ENCODE results near the gene FOXA3.

FOXA3 gene

DNA sequence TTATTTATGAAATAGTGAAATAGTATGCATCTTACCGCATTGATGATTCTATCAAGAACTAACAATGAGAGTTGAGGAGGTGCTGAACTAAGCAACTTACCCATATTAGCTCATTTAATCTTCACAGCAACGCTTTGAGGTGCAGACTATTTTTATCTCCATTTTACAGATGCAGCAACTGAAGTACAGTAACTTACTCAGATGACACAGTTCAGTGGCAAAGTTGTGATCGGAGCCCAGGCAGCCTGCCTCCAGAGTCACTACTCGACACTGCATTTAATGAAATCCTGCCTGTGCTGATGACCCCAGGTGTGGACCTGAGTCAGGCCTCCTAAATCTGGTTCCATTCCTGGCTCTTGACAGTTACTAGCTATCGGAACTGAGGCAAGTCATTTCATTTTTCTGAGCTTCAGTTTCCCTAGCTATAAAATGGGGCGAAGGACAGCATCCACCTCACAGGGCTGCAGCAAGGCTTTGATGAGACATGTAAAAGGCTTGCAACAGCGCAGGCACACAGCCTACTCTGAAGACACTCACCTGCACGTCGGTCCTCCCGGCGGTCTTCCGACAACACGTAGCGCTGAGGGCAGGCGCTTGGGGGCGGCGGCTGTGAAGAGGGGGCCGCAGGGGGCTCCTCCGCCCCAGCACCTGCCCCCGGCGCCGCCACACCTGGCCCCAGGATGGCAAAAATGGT is 36.8 kb downstream of the FOXA3 start:
- Histone ChIP-seq H3K27me3 (replicated peaks in 2 of 5; ENCODE audit: control insufficient read depth in 4 of 5, insufficient read depth in 5 of 5, low read length in 4 of 5) (no peaks in the 10 kb centered on the region), H3K9me3 (ENCODE audit: control extremely low read depth in 1 of 5, control insufficient read depth in 4 of 5, insufficient read depth in 2 of 5, low read depth in 1 of 5, low read length in 4 of 5) (no peaks in the 10 kb centered on the region), H3K27ac (ENCODE audit: insufficient read depth in 1 of 2, low read depth in 1 of 2, low read length in 2 of 2, poor library complexity in 1 of 2, severe bottlenecking in 2 of 2) (no peak overlapping the region), H3K4me1 (ENCODE audit: control extremely low read depth in 1 of 4, control insufficient read depth in 4 of 4, insufficient read depth in 4 of 4, low read length in 3 of 4) (peaks cover 0 to 20% (median 13%) of the 10 kb centered on the region in 4 experiments), H3K36me3 (ENCODE audit: control insufficient read depth in 4 of 4, insufficient read depth in 4 of 4, low read length in 3 of 4) (peaks cover 0 to 35% (median 20%) of the 10 kb centered on the region in 4 experiments), H3K4me3 (ENCODE audit: control insufficient read depth in 1 of 7, extremely low read depth in 1 of 7, insufficient read depth in 4 of 7, low read depth in 2 of 7, low read length in 6 of 7) (peak overlapping the region in 4 of 7 experiments; percentile 19 to 91 (median 76))
- ChIA-PET CTCF (interaction anchor here (0.8 to 1.4 kb wide), 4 partner anchors 11 to 21 kb away, joined by 3 to 4 read pairs (median 3); no protein-coding TSS in a partner anchor), POLR2A (interaction anchor here (2.5 kb wide), 1 partner anchor 38 kb away, joined by 8 read pairs; the partner anchor contains the start of gene SYMPK)
- no peak for DNase-seq
- WGBS (ENCODE audit: insufficient coverage), result 87% methylated on average over 19 of the region's 22 CpGs

DNA sequence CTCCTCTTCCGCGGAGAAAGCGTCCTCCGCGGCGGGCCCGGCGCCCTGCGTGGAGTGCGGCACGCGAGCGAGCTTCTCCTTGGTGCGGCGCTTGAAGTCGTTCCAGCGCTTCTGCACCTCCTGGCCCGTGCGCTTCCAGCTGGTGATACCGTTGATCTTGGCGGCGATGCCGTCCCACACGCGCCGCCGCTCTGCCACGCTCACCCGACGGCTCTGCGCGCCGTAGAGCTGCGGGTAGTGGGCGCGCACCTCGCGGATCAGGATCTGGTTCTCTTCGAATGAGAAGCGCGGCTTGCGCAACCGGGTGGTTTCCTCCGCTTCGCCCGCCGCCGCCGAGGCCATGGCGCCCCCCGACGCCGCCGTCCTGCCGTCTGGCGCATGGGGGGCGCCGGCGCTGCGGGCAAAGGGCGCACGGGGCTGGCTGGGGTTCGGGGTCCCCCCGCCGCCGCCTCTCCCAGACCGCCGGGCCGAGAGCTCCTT is 37.3 kb downstream of the FOXA3 start:
- Histone ChIP-seq H3K4me3 (ENCODE audit: control insufficient read depth in 1 of 7, extremely low read depth in 1 of 7, insufficient read depth in 4 of 7, low read depth in 2 of 7, low read length in 6 of 7) (peak overlapping the region in 5 of 7 experiments; percentile 19 to 91 (median 74)), H3K9me3 (ENCODE audit: control extremely low read depth in 1 of 5, control insufficient read depth in 4 of 5, insufficient read depth in 2 of 5, low read depth in 1 of 5, low read length in 4 of 5) (no peaks in the 10 kb centered on the region), H3K27ac (ENCODE audit: insufficient read depth in 1 of 2, low read depth in 1 of 2, low read length in 2 of 2, poor library complexity in 1 of 2, severe bottlenecking in 2 of 2) (no peak overlapping the region), H3K36me3 (ENCODE audit: control insufficient read depth in 4 of 4, insufficient read depth in 4 of 4, low read length in 3 of 4) (peaks cover 0 to 32% (median 19%) of the 10 kb centered on the region in 4 experiments), H3K27me3 (replicated peaks in 2 of 5; ENCODE audit: control insufficient read depth in 4 of 5, insufficient read depth in 5 of 5, low read length in 4 of 5) (no peaks in the 10 kb centered on the region), H3K4me1 (ENCODE audit: control extremely low read depth in 1 of 4, control insufficient read depth in 4 of 4, insufficient read depth in 4 of 4, low read length in 3 of 4) (peaks cover 0 to 20% (median 13%) of the 10 kb centered on the region in 4 experiments)
- 14% methylated on average over 40 of the region's 69 CpGs for WGBS (ENCODE audit: insufficient coverage)
- peak; percentile 59 to 85 (median 83) for DNase-seq
- POLR2A ChIA-PET, result interaction anchor here (2.5 kb wide), 1 partner anchor 38 kb away, joined by 8 read pairs; the partner anchor contains the start of gene SYMPK
- CTCF ChIA-PET, result interaction anchor here (0.8 to 1.4 kb wide), 3 partner anchors 18 to 22 kb away, joined by 3 to 4 read pairs (median 3); no protein-coding TSS in a partner anchor

DNA sequence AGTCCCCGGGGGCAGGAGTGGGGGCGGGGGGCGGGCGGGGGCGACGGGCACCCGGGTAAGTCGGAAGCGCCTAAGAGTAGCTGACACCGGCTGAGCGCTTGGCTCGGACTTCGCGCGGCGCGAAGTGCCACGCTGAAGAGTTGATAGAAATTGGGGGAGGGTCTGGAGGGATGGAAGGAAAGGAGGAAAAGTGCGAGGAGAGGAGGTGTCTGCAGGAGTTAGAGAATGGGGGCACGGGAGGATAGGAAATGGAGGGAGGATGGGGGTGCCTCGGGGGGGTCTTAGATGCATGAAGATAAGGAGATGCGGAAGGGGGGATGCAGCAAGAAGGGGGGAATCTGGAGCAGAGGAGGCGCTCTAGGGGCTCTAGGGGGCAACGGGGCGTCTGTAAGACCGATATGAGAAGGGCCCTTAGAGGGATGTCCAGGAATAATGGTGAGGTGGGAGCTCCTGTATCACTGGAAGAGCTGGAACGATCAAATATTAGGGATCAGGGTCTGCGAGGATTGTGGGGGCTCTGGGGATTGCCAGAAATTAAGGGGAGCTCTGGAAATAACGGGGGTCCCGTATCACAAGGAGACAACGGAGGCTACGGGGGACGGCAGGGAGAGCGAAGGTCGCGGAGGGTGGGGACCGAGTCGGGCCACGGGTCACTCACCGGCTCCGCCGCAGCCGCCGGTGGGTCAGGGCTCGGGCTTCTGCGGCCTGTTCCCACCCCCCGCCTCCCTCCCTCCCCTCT is 38.0 kb downstream of the FOXA3 start, which contains the start of gene MYPOP:
Gene MYPOP, minus strand, starts transcription at position 702 of the 739 bp plus-strand sequence. CDS start 840 bp downstream, outside the sequence.
- DNase-seq, result peak in 2 of 3 donors; percentile 44 to 59
- ChIA-PET POLR2A (interaction anchor here (0.5 to 2.5 kb wide), 2 partner anchors 17 to 39 kb away, joined by 3 to 8 read pairs; partner anchors contain the start of gene SYMPK), CTCF (interaction anchor here (0.8 to 1.4 kb wide), 3 partner anchors 18 to 314 kb away, joined by 3 to 4 read pairs (median 3); no protein-coding TSS in a partner anchor)
- H3K36me3 ChIP-seq (ENCODE audit: control insufficient read depth in 4 of 4, insufficient read depth in 4 of 4, low read length in 3 of 4), result peaks cover 0 to 32% (median 18%) of the 10 kb centered on the region in 4 experiments
- peaks cover 0 to 20% (median 13%) of the 10 kb centered on the region in 4 experiments for H3K4me1 ChIP-seq (ENCODE audit: control extremely low read depth in 1 of 4, control insufficient read depth in 4 of 4, insufficient read depth in 4 of 4, low read length in 3 of 4)
- no peaks in the 10 kb centered on the region for H3K9me3 ChIP-seq (ENCODE audit: control extremely low read depth in 1 of 5, control insufficient read depth in 4 of 5, insufficient read depth in 2 of 5, low read depth in 1 of 5, low read length in 4 of 5)
- H3K4me3 ChIP-seq (ENCODE audit: control insufficient read depth in 1 of 7, extremely low read depth in 1 of 7, insufficient read depth in 4 of 7, low read depth in 2 of 7, low read length in 6 of 7), result peak within 1 kb of the TSS; percentile 55 to 91 (median 81)
- H3K27me3 ChIP-seq (replicated peaks in 2 of 5; ENCODE audit: control insufficient read depth in 4 of 5, insufficient read depth in 5 of 5, low read length in 4 of 5), result no peaks in the 10 kb centered on the region
- peak within 1 kb of the TSS in 1 of 2 experiments; percentile 64 for H3K27ac ChIP-seq (ENCODE audit: insufficient read depth in 1 of 2, low read depth in 1 of 2, low read length in 2 of 2, poor library complexity in 1 of 2, severe bottlenecking in 2 of 2)
- WGBS (ENCODE audit: insufficient coverage), result 0% methylated on average over 41 of the region's 47 CpGs

DNA sequence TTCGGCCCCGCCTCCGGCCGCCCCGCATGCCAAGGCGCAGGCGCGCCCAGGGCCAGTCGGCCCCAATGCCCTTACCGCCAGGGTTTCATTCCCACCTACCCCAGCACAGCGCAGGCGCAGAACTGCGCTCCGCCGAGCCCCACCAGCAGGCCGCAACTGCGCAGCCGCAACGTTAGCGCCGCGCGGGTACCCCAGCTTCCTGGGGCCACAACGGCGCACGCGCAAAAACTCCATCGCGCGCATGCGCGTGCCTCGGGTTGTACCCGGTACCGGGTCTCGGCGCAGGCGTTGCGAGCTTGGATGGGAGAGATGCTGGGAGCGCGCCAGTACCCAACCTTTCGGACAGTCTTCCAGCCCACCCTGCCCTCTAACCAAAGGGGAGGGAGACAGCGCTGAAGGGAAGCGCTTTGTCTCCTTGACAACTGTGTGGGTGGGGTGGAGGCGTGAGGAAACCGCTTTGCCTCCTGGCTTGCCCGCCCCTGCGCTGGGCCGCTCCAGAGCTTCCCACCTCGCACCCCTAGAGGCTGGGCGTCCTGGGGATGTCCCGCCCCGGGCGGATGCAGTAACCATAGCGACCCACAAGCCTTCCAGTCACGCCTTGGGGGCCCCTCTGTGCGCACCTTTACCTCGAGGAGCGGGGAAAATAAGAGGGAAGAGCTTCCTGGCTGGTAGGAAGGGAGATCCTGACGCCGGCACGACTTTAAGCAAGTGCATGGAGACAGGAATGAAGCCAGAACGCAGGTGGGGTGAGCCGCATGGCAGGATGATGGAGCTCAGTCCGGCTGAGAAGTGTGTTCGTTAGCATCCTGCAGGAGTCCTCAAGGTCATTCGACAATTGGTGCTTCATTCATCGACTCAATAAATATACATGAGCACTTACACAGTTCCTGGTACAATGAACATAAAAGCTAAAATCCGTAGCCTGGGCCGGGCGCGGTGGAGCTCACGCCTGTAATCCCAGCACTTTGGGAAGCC is 38.8 kb downstream of the FOXA3 start:
- no peaks in the 10 kb centered on the region for H3K9me3 ChIP-seq (ENCODE audit: control extremely low read depth in 1 of 5, control insufficient read depth in 4 of 5, insufficient read depth in 2 of 5, low read depth in 1 of 5, low read length in 4 of 5)
- WGBS (ENCODE audit: insufficient coverage), result 1% methylated on average over 53 of the region's 73 CpGs

DNA sequence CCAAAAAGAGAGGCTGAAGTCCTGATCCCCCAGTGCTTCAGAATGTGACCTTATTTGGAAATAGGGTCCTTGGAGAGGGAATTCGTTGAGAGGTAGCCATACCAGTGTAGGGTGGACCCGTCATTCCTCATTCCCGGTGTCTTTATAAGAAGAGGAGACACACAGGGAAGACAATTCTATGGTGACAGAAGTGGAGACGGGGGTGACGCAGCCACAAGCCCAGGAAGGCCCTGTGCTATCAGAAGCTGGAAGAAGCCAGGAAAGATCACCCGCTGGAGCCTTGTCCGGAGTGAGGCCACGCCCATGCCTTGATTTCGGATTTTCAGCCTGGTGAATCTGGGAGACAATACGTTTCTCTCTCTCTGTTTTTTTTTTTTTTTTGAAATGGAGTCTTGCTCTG is 40.9 kb downstream of the FOXA3 start:
- no peak overlapping the region for H3K27ac ChIP-seq (ENCODE audit: insufficient read depth in 1 of 2, low read depth in 1 of 2, low read length in 2 of 2, poor library complexity in 1 of 2, severe bottlenecking in 2 of 2)
- H3K9me3 ChIP-seq (ENCODE audit: control extremely low read depth in 1 of 5, control insufficient read depth in 4 of 5, insufficient read depth in 2 of 5, low read depth in 1 of 5, low read length in 4 of 5), result no peaks in the 10 kb centered on the region
- H3K4me1 ChIP-seq (ENCODE audit: control extremely low read depth in 1 of 4, control insufficient read depth in 4 of 4, insufficient read depth in 4 of 4, low read length in 3 of 4), result peaks cover 0 to 20% (median 13%) of the 10 kb centered on the region in 4 experiments
- POLR2A ChIA-PET, result interaction anchor here (0.6 kb wide), 1 partner anchor 51 kb away, joined by 7 read pairs; no protein-coding TSS in a partner anchor
- peaks cover 0 to 10% (median 0%) of the 10 kb centered on the region in 4 experiments for H3K36me3 ChIP-seq (ENCODE audit: control insufficient read depth in 4 of 4, insufficient read depth in 4 of 4, low read length in 3 of 4)
- 98% methylated on average over 7 of the region's 10 CpGs for WGBS (ENCODE audit: insufficient coverage)
- DNase-seq, result no peak
- no peak overlapping the region for H3K4me3 ChIP-seq (ENCODE audit: control insufficient read depth in 1 of 7, extremely low read depth in 1 of 7, insufficient read depth in 4 of 7, low read depth in 2 of 7, low read length in 6 of 7)
- CTCF ChIA-PET, result no interaction called here
- peaks cover 0 to 2% (median 0%) of the 10 kb centered on the region in 5 experiments for H3K27me3 ChIP-seq (replicated peaks in 2 of 5; ENCODE audit: control insufficient read depth in 4 of 5, insufficient read depth in 5 of 5, low read length in 4 of 5)

More for the DNA sequence above, 38.8 kb downstream of the FOXA3 start:
- Histone ChIP-seq H3K27me3 (replicated peaks in 2 of 5; ENCODE audit: control insufficient read depth in 4 of 5, insufficient read depth in 5 of 5, low read length in 4 of 5) (no peaks in the 10 kb centered on the region), H3K36me3 (ENCODE audit: control insufficient read depth in 4 of 4, insufficient read depth in 4 of 4, low read length in 3 of 4) (peaks cover 0 to 26% (median 14%) of the 10 kb centered on the region in 4 experiments), H3K4me1 (ENCODE audit: control extremely low read depth in 1 of 4, control insufficient read depth in 4 of 4, insufficient read depth in 4 of 4, low read length in 3 of 4) (peaks cover 0 to 20% (median 13%) of the 10 kb centered on the region in 4 experiments), H3K4me3 (ENCODE audit: control insufficient read depth in 1 of 7, extremely low read depth in 1 of 7, insufficient read depth in 4 of 7, low read depth in 2 of 7, low read length in 6 of 7) (peak overlapping the region; percentile 25 to 91 (median 74)), H3K27ac (ENCODE audit: insufficient read depth in 1 of 2, low read depth in 1 of 2, low read length in 2 of 2, poor library complexity in 1 of 2, severe bottlenecking in 2 of 2) (peak overlapping the region in 1 of 2 experiments; percentile 49)
- ChIA-PET CTCF (interaction anchor here (0.8 kb wide), 1 partner anchor 315 kb away, joined by 3 read pairs; no protein-coding TSS in a partner anchor), POLR2A (interaction anchor here (0.5 to 2.5 kb wide), 4 partner anchors 18 to 98 kb away, joined by 3 to 8 read pairs (median 3); partner anchors contain the start of gene SYMPK)
- peak; percentile 94 to 98 (median 96) for DNase-seq

DNA sequence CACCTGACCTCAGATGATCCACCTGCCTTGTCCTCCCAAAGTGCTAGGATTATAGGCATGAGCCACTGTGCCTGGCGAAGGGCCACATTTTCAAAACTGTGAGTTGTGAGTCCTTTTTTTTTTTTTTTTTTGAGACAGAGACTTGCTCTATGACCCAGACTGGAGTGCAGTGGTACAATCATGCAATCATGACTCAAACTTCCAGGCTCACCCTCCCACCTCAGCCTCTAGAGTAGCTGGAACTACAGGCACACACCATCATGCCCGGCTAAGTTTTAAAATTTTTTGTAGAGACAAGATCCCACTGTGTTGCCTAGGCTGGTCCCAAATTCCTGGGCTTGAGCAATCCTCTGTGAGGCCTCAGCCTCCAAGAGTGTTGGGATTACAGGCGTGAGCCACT is 42.1 kb downstream of the FOXA3 start:
- no peak for DNase-seq
- Histone ChIP-seq H3K9me3 (ENCODE audit: control extremely low read depth in 1 of 5, control insufficient read depth in 4 of 5, insufficient read depth in 2 of 5, low read depth in 1 of 5, low read length in 4 of 5) (no peaks in the 10 kb centered on the region), H3K4me1 (ENCODE audit: control extremely low read depth in 1 of 4, control insufficient read depth in 4 of 4, insufficient read depth in 4 of 4, low read length in 3 of 4) (peaks cover 0 to 14% (median 8%) of the 10 kb centered on the region in 4 experiments), H3K4me3 (ENCODE audit: control insufficient read depth in 1 of 7, extremely low read depth in 1 of 7, insufficient read depth in 4 of 7, low read depth in 2 of 7, low read length in 6 of 7) (no peak overlapping the region), H3K36me3 (ENCODE audit: control insufficient read depth in 4 of 4, insufficient read depth in 4 of 4, low read length in 3 of 4) (no peaks in the 10 kb centered on the region), H3K27ac (ENCODE audit: insufficient read depth in 1 of 2, low read depth in 1 of 2, low read length in 2 of 2, poor library complexity in 1 of 2, severe bottlenecking in 2 of 2) (no peak overlapping the region), H3K27me3 (replicated peaks in 2 of 5; ENCODE audit: control insufficient read depth in 4 of 5, insufficient read depth in 5 of 5, low read length in 4 of 5) (peaks cover 0 to 4% (median 1%) of the 10 kb centered on the region in 5 experiments)
- CTCF ChIA-PET, result no interaction called here
- 90% methylated on average over 2 of the region's 3 CpGs for WGBS (ENCODE audit: insufficient coverage)
- POLR2A ChIA-PET, result no interaction called here
